Astrocyte of the spinal cord (primary cell): ENCODE data around the gene STK11IP.

Experiments used
- DNase-seq: peaks from one replicate; pipeline ENCODE4 v3.0.0; 2011; ENCODE audit warnings: low read depth, low spot score
- H3K4me3 ChIP-seq: 2 replicates; pipeline ENCODE4 v1.5.1; 2011; ENCODE audit warnings: low read depth, mild to moderate bottlenecking, low read length, moderate library complexity
- CTCF ChIP-seq: IDR thresholded peaks from 2 replicates; pipeline ENCODE4 v1.5.1; 2012; ENCODE audit warnings: low read depth, mild to moderate bottlenecking, low read length, inconsistent platforms
- in situ Hi-C: cut with HindIII; loops from 2 replicates; pipeline ENCODE4 v1.10.0; 2017; ENCODE audit warnings: low sequenced_read_pairs

The STK11IP gene

DNA sequence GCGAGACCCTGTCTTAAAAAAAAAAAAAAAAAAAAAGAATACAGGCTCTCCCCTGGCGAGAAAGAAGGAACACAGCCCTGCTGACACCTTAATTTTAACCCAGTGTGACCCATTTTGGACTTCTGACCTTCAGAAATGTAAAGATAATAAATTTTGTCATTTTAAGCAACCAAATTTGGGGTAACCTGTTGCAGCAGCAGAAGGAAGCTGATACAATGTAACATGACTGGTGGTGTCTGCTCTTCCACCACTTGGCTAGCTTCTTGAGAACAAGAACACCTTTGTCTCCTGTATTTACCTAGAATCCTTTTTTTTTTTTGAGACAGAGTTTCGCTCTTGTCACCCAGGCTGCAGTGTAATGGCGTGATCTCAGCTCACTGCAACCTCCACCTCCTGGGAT, 6.6 kb upstream of the STK11IP start:
- H3K4me3 ChIP-seq, result no peak overlapping the region
- in situ Hi-C loops, result no loop called here
- no peak for TF ChIP-seq CTCF
- DNase-seq, result no peak

DNA sequence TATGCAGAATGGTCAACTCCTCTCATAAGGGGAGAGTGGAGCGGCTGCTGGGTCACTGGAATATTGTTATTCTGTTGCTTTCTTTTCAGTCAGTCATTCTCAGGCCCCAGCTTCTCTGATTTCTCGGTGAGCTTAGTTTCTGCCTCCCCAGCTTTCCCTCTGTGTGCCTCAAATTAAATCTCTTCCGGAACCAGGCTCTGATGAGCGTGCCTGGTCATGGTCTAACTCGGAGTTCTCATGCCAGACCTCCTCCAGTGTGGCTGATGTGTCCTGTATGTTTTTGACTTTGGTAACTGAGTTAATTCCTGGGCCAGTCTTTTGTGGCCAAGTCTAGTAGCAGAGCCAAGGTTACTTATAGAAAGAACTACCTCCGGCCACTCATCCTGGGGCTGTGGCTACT, 4.9 kb upstream of the STK11IP start:
- no peak for TF ChIP-seq CTCF
- DNase-seq, result no peak
- H3K4me3 ChIP-seq, result no peak overlapping the region
- in situ Hi-C loops, result no loop called here

DNA sequence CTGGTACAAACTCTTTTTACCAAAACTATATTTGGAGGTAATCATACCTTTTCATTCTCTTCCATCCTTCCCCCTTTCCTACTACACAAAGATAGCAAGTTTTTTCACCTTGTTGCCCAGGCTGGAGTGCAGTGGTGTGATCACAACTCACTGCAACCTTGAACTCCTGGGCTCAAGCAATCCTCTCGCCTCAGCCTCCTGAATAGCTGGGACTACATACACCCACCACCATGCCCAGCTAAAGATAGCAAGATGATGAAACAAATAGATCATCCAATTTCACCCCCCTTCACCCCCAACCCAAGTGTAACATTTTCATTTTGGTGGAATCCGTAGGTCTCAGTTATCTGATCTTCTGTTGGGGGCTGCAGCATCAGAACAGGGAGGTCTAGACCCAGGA, 4.5 kb upstream of the STK11IP start:
- no peak overlapping the region for H3K4me3 ChIP-seq
- DNase-seq, result no peak
- in situ Hi-C loops, result no loop called here
- TF ChIP-seq CTCF, result no peak

GRCh38 chr2:219595256-219595655, 2.4 kb upstream of the STK11IP start:
- DNase-seq, result no peak
- TF ChIP-seq CTCF, result no peak
- no peak overlapping the region for H3K4me3 ChIP-seq
- in situ Hi-C loops, result no loop called here

- in situ Hi-C loops, result no loop called here
- peak; percentile 36 for DNase-seq
- peak overlapping the region; percentile 76 for H3K4me3 ChIP-seq
- TF ChIP-seq CTCF, result no peak
Measured at GRCh38 chr2:219596954-219597551, 604 bp upstream of the STK11IP start.

DNA sequence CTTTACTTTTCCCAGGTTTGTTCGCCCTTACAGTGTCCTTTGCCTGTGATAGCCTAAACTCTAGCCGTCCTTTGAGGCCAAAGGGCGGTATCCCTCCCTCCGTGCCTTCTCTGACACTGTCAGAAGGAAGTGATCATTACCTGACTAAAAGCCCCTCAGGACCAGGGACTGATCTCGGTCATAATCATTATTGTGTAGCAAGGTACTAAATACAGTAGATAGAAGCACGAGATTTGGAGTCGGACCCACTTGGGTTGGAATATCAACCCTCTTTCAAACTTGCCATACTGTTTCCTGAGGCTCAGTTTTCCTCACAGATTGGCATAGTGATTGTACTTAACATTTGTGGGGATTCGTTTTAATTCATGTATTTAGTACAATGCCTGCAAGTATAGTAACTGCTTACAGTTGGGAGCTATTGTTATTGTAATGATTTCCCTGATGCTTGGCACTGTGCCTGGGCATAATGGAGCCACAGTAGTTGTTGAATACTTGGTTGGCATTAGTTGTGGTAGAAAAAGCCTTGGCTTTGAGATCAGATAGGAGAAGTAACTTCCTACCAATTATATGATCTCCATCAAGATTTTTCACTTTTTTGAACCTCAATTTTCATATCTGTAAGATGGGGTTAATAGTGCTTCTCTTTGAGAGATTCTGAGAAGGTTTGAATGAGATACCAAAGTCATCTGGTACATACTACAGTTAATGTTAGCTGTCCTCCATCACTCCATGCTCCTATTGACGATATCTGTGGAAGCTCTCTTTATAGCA, 836 bp downstream of the STK11IP start:
- TF ChIP-seq CTCF, result no peak
- DNase-seq, result no peak
- in situ Hi-C loops, result no loop called here
- H3K4me3 ChIP-seq, result peak overlapping the region; percentile 76
